ENCODE data around the gene WNT2. TPM values are rescaled to one million over a fixed set of nuclear protein-coding genes. Genes with fewer than 3 reads are reported as not detected.
"Not testable (repeated sequence)": the region's sequence is repeated elsewhere in the genome, so short reads cannot be mapped to it uniquely, and the experiment has no call there.

The WNT2 gene
- total RNA-seq, 1 experiment from 2014 or later = not detected

- CTCF ChIA-PET = no interaction called here
Observed at GRCh38 chr7:117247809-117248208, 75.0 kb downstream of the WNT2 start.

DNA sequence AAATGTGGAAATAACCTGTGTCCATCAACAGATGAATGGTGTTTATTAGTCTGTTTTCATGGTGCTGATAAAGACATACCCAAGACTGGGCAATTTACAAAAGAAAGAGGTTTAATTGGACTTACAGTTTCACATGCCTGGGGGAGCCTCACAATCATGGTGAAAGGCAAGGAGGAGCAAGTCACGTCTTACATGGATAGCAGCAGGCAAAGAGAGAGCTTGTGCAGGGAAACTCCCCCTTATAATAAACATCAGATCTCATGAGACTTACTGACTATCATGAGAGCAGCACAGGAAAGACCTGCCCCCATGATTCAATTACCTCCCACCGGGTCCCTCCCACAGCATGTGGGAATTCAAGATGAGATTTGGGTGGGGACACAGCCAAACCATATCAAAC, 77.2 kb downstream of the WNT2 start:
- BruUV-seq (replicated peaks); H3K79me2 ChIP-seq (ENCODE audit: low read length); H3K4me1 ChIP-seq (ENCODE audit: insufficient read depth, low read length); H3K9me2 ChIP-seq (replicated peaks; ENCODE audit: low read length); CTCF ChIA-PET; H3K9ac ChIP-seq (ENCODE audit: low read length); H3F3A ChIP-seq (ENCODE audit: low read length, unreplicated experiment); ATAC-seq; intact Hi-C loops (cut with micrococcal nuclease); H3K4me3 ChIP-seq (ENCODE audit: low read length); POLR2A ChIA-PET (ENCODE audit: unreplicated experiment); H2AFZ ChIP-seq (ENCODE audit: low read length); H3K9me3 ChIP-seq (ENCODE audit: low read length); H3K27me3 ChIP-seq (ENCODE audit: low read length); H3K36me3 ChIP-seq (ENCODE audit: low read depth, low read length); DNase-seq; H3K27ac ChIP-seq (ENCODE audit: low read length); H4K20me1 ChIP-seq (ENCODE audit: low read length); H3K4me2 ChIP-seq (ENCODE audit: low read length): not testable (repeated sequence)

More at GRCh38 chr7:117247809-117248208, 75.0 kb downstream of the WNT2 start:
- POLR2A ChIA-PET (ENCODE audit: unreplicated experiment) = no interaction called here
- DNase-seq = no peak
- no peaks in the 10 kb centered on the region for H4K20me1 ChIP-seq (ENCODE audit: low read length)
- no peak overlapping the region for H3K27ac ChIP-seq (ENCODE audit: low read length)
- H3K9me2 ChIP-seq (replicated peaks; ENCODE audit: low read length) = no peaks in the 10 kb centered on the region
- H3F3A ChIP-seq (ENCODE audit: low read length, unreplicated experiment) = no peaks in the 10 kb centered on the region
- no peaks in the 10 kb centered on the region for H3K36me3 ChIP-seq (ENCODE audit: low read depth, low read length)
- no peaks in the 10 kb centered on the region for H3K27me3 ChIP-seq (ENCODE audit: low read length)
- no peaks in the 10 kb centered on the region for H3K79me2 ChIP-seq (ENCODE audit: low read length)
- intact Hi-C loops (cut with micrococcal nuclease) = no loop called here
- no peak overlapping the region for H3K4me2 ChIP-seq (ENCODE audit: low read length)
- no TSS peak for BruUV-seq (replicated peaks)
- no peaks in the 10 kb centered on the region for H3K9me3 ChIP-seq (ENCODE audit: low read length)
- no peak for ATAC-seq
- no peaks in the 10 kb centered on the region for H3K4me1 ChIP-seq (ENCODE audit: insufficient read depth, low read length)
- no peak overlapping the region for H2AFZ ChIP-seq (ENCODE audit: low read length)
- TF ChIP-seq EZH2 (IDR thresholded peaks at IDR 0.05; ENCODE audit: low read length, unreplicated experiment) (no peak), EZH2phosphoT487 (IDR thresholded peaks at IDR 0.05; ENCODE audit: borderline replicate concordance, low read length) (no peak)
- TF ChIP-seq, protein P1, sequence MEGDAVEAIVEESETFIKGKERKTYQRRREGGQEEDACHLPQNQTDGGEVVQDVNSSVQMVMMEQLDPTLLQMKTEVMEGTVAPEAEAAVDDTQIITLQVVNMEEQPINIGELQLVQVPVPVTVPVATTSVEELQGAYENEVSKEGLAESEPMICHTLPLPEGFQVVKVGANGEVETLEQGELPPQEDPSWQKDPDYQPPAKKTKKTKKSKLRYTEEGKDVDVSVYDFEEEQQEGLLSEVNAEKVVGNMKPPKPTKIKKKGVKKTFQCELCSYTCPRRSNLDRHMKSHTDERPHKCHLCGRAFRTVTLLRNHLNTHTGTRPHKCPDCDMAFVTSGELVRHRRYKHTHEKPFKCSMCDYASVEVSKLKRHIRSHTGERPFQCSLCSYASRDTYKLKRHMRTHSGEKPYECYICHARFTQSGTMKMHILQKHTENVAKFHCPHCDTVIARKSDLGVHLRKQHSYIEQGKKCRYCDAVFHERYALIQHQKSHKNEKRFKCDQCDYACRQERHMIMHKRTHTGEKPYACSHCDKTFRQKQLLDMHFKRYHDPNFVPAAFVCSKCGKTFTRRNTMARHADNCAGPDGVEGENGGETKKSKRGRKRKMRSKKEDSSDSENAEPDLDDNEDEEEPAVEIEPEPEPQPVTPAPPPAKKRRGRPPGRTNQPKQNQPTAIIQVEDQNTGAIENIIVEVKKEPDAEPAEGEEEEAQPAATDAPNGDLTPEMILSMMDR (conservative IDR thresholded peaks at IDR 0.05; ENCODE audit: low read depth, low read length) = no peak
- no peak overlapping the region for H3K9ac ChIP-seq (ENCODE audit: low read length)
- no peak overlapping the region for H3K4me3 ChIP-seq (ENCODE audit: low read length)

GRCh38 chr7:117243390-117243789, 79.5 kb downstream of the WNT2 start:
- H2AFZ ChIP-seq (ENCODE audit: low read length) = no peak overlapping the region
- H3K36me3 ChIP-seq (ENCODE audit: low read depth, low read length) = no peaks in the 10 kb centered on the region
- H3K79me2 ChIP-seq (ENCODE audit: low read length) = no peaks in the 10 kb centered on the region
- no peaks in the 10 kb centered on the region for H3K9me2 ChIP-seq (replicated peaks; ENCODE audit: low read length)
- ChIA-PET POLR2A (ENCODE audit: unreplicated experiment) (no interaction called here), CTCF (interaction anchor here (0.6 kb wide), 1 partner anchor 1072 kb away, joined by 3 read pairs; no protein-coding TSS in a partner anchor)
- H3K9ac ChIP-seq (ENCODE audit: low read length) = no peak overlapping the region
- H3F3A ChIP-seq (ENCODE audit: low read length, unreplicated experiment) = no peaks in the 10 kb centered on the region
- no peaks in the 10 kb centered on the region for H3K9me3 ChIP-seq (ENCODE audit: low read length)
- no TSS peak for BruUV-seq (replicated peaks)
- no peak for TF ChIP-seq EZH2phosphoT487 (IDR thresholded peaks at IDR 0.05; ENCODE audit: borderline replicate concordance, low read length)
- TF ChIP-seq, protein P1 (conservative IDR thresholded peaks at IDR 0.05; ENCODE audit: low read depth, low read length) = no peak
- no peak for TF ChIP-seq EZH2 (IDR thresholded peaks at IDR 0.05; ENCODE audit: low read length, unreplicated experiment)
- H3K4me3 ChIP-seq (ENCODE audit: low read length) = no peak overlapping the region
- H4K20me1 ChIP-seq (ENCODE audit: low read length) = no peaks in the 10 kb centered on the region
- DNase-seq (no peak), ATAC-seq (0 out of 2 replicates have a peak, but pooled peaks have one; percentile 43)
- intact Hi-C loops (cut with micrococcal nuclease) = no loop called here
- no peak overlapping the region for H3K4me2 ChIP-seq (ENCODE audit: low read length)
- no peaks in the 10 kb centered on the region for H3K4me1 ChIP-seq (ENCODE audit: insufficient read depth, low read length)
- H3K27me3 ChIP-seq (ENCODE audit: low read length) = no peaks in the 10 kb centered on the region
- H3K27ac ChIP-seq (ENCODE audit: low read length) = no peak overlapping the region
